HG03060 (cell line): ENCODE data around the gene ELAC1.

Source experiments
- ATAC-seq: cut with Tn5 transposase; IDR thresholded peaks from one replicate; pipeline ENCODE4 v1.9.1; 2021; ENCODE audit warnings: low read depth, moderate number of reproducible peaks; ENCODE audit not compliant: unreplicated experiment

The ELAC1 gene

GRCh38 chr18:51013259-51013658, 45.4 kb downstream of the ELAC1 start:
- ATAC-seq, result no peak

- ATAC-seq, result no peak
Measured at GRCh38 chr18:51017140-51017879, 49.5 kb downstream of the ELAC1 start.

GRCh38 chr18:51020536-51020935, 52.7 kb downstream of the ELAC1 start:
- ATAC-seq, result no peak

- ATAC-seq, result no peak
Measured at GRCh38 chr18:51021226-51021965, 53.6 kb downstream of the ELAC1 start.

DNA sequence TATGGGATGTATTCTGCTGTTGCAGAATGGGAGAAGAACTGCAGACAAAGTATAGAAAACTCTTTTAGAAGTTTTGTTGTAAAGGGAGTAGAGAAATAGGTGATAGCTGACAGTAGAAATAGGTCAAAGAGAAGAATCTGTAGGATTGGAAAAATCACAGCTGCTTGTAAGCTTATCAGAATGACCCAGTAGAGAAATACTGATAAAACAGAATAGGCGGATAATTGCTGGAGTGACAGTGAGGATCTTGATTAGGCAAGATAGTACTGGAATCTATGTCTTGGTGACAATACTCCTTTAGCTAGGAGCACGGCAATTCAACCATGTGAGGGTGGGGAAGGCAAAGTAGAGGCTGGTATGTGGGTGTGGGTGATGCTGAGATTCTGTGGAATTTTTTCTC, 57.7 kb downstream of the ELAC1 start:
- no peak for ATAC-seq

- ATAC-seq, result no peak
Measured at GRCh38 chr18:51028201-51028805, 60.5 kb downstream of the ELAC1 start.

DNA sequence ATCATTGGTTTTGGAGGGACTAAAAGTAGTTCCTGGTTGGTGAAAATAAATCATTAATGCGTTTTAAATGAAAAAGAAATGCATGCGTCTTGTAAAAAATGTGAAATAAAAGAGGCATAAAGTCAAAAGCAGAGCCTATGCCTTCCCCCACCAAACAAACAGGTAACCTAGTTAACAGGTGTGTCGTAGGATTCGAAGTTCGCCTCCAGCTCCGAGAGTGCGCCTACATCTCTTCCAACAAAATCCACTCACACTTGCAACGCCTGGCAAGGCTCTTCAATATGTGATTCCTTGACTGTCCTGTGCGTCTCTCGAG, 61.5 kb downstream of the ELAC1 start:
- ATAC-seq, result no peak

DNA sequence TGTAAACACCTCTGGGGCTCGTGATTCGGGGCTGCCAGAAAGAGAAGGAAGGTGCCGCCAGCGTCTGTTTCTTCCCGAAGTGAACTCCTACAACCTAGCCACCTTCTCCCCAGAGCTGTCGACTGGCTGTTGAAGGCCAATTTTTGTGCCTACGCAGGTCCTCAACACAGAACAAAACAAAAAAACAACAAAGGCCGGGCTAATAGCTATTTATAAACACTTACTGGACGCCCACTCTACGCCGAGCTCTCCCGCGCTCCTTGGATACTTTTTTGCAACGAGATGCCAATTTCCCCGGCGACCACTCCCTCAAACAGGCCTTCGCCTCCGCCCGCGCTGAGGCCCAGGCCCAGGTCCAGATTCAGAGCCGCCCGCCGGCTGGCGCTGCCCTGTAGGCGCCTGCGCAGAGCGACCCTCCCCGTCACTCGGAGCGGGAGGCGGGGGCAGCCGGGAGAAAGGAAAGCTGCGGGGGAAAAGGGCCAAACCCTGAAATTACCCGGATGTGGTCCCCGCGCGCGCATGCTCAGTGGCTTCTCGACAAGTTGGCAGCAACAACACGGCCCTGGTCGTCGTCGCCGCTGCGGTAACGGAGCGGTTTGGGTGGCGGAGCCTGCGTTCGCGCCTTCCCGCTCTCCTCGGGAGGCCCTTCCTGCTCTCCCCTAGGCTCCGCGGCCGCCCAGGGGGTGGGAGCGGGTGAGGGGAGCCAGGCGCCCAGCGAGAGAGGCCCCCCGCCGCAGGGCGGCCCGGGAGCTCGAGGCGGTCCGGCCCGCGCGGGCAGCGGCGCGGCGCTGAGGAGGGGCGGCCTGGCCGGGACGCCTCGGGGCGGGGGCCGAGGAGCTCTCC, 62.1 kb downstream of the ELAC1 start, which contains the start of gene SMAD4:
Gene SMAD4, plus strand, starts transcription at position 520 of the 843 bp plus-strand sequence. CDS start 16,834 bp downstream, outside the sequence.
- peak; percentile 46 for ATAC-seq

GRCh38 chr18:51030537-51031258, 62.9 kb downstream of the ELAC1 start:
- ATAC-seq, result no peak

- no peak for ATAC-seq
Measured at GRCh38 chr18:51032193-51032592, 64.4 kb downstream of the ELAC1 start.

- no peak for ATAC-seq
Measured at GRCh38 chr18:51037230-51037629, 69.4 kb downstream of the ELAC1 start.
